Endothelial cell of umbilical vein (primary cell): ENCODE results near the gene C9. TPM values are rescaled to one million over a fixed set of nuclear protein-coding genes. Genes with fewer than 3 reads are reported as not detected.

Source experiments
- BruUV-seq: library from RNA; stranded (reverse); fragments of 400-500 nt; replicated peaks from 2 replicates; lab custom pipeline; 2021; lab: Mats Ljungman, UMichigan
- CTCF ChIA-PET: fragments of 300-600, 350-600 bp; sonication (Branson Sonifier 250); formaldehyde crosslinking; loops from one replicate; lab custom pipeline; 2021; ENCODE audit warnings: antibody characterized with exemption, inconsistent platforms; lab: Charles Lee
- POLR2A ChIA-PET: fragments of 300-600, 350-600 bp; sonication (Branson Sonifier 250); formaldehyde crosslinking; loops from one replicate; lab custom pipeline; 2021; ENCODE audit warnings: antibody characterized with exemption, inconsistent platforms; lab: Charles Lee
- DNase-seq: peaks from one replicate; pipeline ENCODE4 v3.0.0-alpha.2; 2011; ENCODE audit warnings: low read depth, low spot score
- FAIRE-seq: peaks from 2 replicates; lab custom pipeline; 2011; peaks lifted over from hg19 to GRCh38; lab: Jason Lieb, UNC
- H2AFZ ChIP-seq: 2 replicates; pipeline ENCODE4 v1.6.0; 2012; ENCODE audit warnings: low read depth, low read length, control low read depth, inconsistent platforms
- H3K27ac ChIP-seq: 2 replicates; pipeline ENCODE4 v1.5.1; 2011; ENCODE audit warnings: low read depth, mild to moderate bottlenecking, control low read depth, low read length, moderate library complexity; ENCODE audit not compliant: insufficient read depth
- H3K27me3 ChIP-seq, 2 experiments: 2 replicates each; pipeline versions ENCODE4 v1.6.0 to v1.6.1; 2011; ENCODE audit warnings: low read length in 2 of 2, mixed read lengths in 1 of 2; ENCODE audit not compliant: control insufficient read depth in 2 of 2, insufficient read depth in 2 of 2
- H3K36me3 ChIP-seq, 2 experiments: 2 replicates in 1 of 2; 3 replicates in 1 of 2; pipeline ENCODE4 v1.5.1; 2011; ENCODE audit warnings: low read length in 2 of 2, mild to moderate bottlenecking in 1 of 2, moderate library complexity in 1 of 2; ENCODE audit not compliant: control insufficient read depth in 2 of 2, insufficient read depth in 2 of 2; ENCODE audit errors: extremely low read depth in 1 of 2
- H3K4me1 ChIP-seq: 3 replicates; pipeline ENCODE4 v1.5.1; 2011; ENCODE audit warnings: mild to moderate bottlenecking, low read length; ENCODE audit not compliant: control insufficient read depth, insufficient read depth; ENCODE audit errors: extremely low read depth
- H3K4me2 ChIP-seq: 2 replicates; pipeline ENCODE4 v1.6.1; 2011; ENCODE audit warnings: low read length, control low read depth, mixed read lengths; ENCODE audit not compliant: insufficient read depth
- H3K4me3 ChIP-seq, 3 experiments: fragments of 200-600 bp in 1 of 3; sonication (generic), shearing (Covaris generic) in 1 of 3; replicated peaks in 1 of 3; 2 replicates each; pipeline ENCODE4 v1.5.1; 2011 to 2016; ENCODE audit warnings: control low read depth in 3 of 3, low read length in 3 of 3, mild to moderate bottlenecking in 2 of 3, inconsistent platforms in 1 of 3, low read depth in 1 of 3, moderate library complexity in 1 of 3; ENCODE audit not compliant: insufficient read depth in 1 of 3
- H3K79me2 ChIP-seq: 2 replicates; pipeline ENCODE4 v1.6.0; 2012; ENCODE audit warnings: low read length, inconsistent platforms; ENCODE audit not compliant: control insufficient read depth, insufficient read depth
- H3K9ac ChIP-seq: replicated peaks from 2 replicates; pipeline ENCODE3; 2011; ENCODE audit warnings: low read length, control low read depth; ENCODE audit not compliant: insufficient read depth; ENCODE audit errors: extremely low read depth
- H3K9me1 ChIP-seq: replicated peaks from 3 replicates; pipeline ENCODE4 v1.6.0; 2011; ENCODE audit warnings: mild to moderate bottlenecking, low read length; ENCODE audit not compliant: control insufficient read depth, insufficient read depth; ENCODE audit errors: extremely low read depth
- H3K9me3 ChIP-seq: replicated peaks from 2 replicates; pipeline ENCODE4 v1.5.1; 2012; ENCODE audit warnings: low read length, inconsistent platforms; ENCODE audit not compliant: control insufficient read depth, insufficient read depth
- H4K20me1 ChIP-seq: replicated peaks from 2 replicates; pipeline ENCODE3; 2011; ENCODE audit warnings: mild to moderate bottlenecking, low read length; ENCODE audit not compliant: control insufficient read depth, insufficient read depth; ENCODE audit errors: extremely low read depth
- GATA2 ChIP-seq: IDR thresholded peaks from 2 replicates; pipeline ENCODE4 v1.7.0; 2011; ENCODE audit warnings: low read depth, mild to moderate bottlenecking, moderate library complexity, mixed read lengths, low read length; ENCODE audit not compliant: insufficient read length, insufficient read depth
- JUN ChIP-seq: IDR thresholded peaks from 2 replicates; pipeline ENCODE4 v1.6.1; 2011; ENCODE audit warnings: borderline replicate concordance, low read depth; ENCODE audit not compliant: insufficient read length, insufficient read depth
- POLR2A ChIP-seq: IDR thresholded peaks from 2 replicates; pipeline ENCODE4 v1.6.1; 2012; ENCODE audit warnings: low read depth, mild to moderate bottlenecking, control low read depth, low read length
- POLR2AphosphoS5 ChIP-seq: IDR thresholded peaks from 2 replicates; pipeline ENCODE4 v1.6.1; 2012; ENCODE audit warnings: low read depth, mild to moderate bottlenecking, control low read depth, low read length, moderate library complexity; ENCODE audit not compliant: insufficient read depth
- dilution Hi-C: fragments of 300-500 bp; cut with MboI; formaldehyde crosslinking; loops from one replicate; pipeline ENCODE4 v1.15.0; 2019; ENCODE audit warnings: low sequenced_read_pairs; ENCODE audit not compliant: extremely low pct_ligation_motif_present
- intact Hi-C: fragments of 100-400 bp; cut with micrococcal nuclease; formaldehyde crosslinking; loops from one replicate; pipeline ENCODE4 v1.10.0; 2022
- polyA plus RNA-seq, 4 experiments: library from polyadenylated mRNA; depleted of rRNA in 3 of 4; stranded (reverse) in 3 of 4; unstranded in 1 of 4; fragments of >200 nt; gene quantifications; 2 replicates each; pipeline versions ENCODE4 v1.2.1 to v1.2.3, GENCODE V29; 2011 to 2012; ENCODE audit warnings: missing spikeins in 1 of 4
- total RNA-seq: library from RNA; stranded (reverse); gene quantifications from 2 replicates; pipeline ENCODE4 v1.2.3, GENCODE V29; 2021
- TF ChIP-seq, protein P1 (sequence below), 2 donors: IDR thresholded peaks; 1 replicate in 1 of 2; 2 replicates in 1 of 2; pipeline ENCODE4 v1.5.1; 2011; ENCODE audit warnings: low read length in 2 of 2, mild to moderate bottlenecking in 2 of 2, moderate library complexity in 2 of 2, control low read depth in 1 of 2, inconsistent platforms in 1 of 2, low read depth in 1 of 2; ENCODE audit not compliant: insufficient read depth in 1 of 2; ENCODE audit errors: extremely low read depth in 1 of 2
- TF ChIP-seq, protein P2 (sequence below): IDR thresholded peaks from 2 replicates; pipeline ENCODE4 v1.6.1; 2011; ENCODE audit not compliant: insufficient read depth, insufficient read length

Gene C9
- total and polyA plus RNA-seq, 2 donors (not counting 3 experiments of a cell fraction or from before 2014, with no cell fraction given): 0.33 TPM; not detected in 1

DNA sequence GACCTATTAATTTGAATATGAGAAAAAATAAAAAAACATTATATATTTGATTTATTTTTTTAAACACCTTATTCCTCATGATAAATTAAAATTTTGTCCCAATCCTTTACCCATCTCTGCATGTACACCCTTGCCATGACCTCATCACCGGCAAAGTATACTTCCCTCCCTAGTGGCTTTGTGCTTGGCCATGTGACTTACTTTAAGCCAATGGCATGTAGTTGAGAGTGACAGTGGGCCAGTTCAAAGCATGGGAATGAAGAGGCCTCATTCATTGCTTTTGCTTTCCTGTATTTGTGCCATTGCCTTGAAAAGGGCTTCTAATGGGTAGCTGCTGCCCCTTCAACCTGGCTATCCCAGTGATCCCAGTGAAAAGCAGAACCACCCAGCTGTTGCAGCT, 31.2 kb downstream of the C9 start:
- intact Hi-C loops (no loop called here), dilution Hi-C loops (no loop called here)
- H3K36me3 ChIP-seq: no peaks in the 10 kb centered on the region
- no TSS peak for BruUV-seq
- no peak overlapping the region for H3K4me3 ChIP-seq
- no peaks in the 10 kb centered on the region for H3K4me1 ChIP-seq
- H3K27me3 ChIP-seq: no peaks in the 10 kb centered on the region
- H4K20me1 ChIP-seq: no peaks in the 10 kb centered on the region
- no peak overlapping the region for H2AFZ ChIP-seq
- TF ChIP-seq JUN: no peak
- no peak for TF ChIP-seq GATA2
- TF ChIP-seq POLR2A: no peak
- TF ChIP-seq, protein P1, sequence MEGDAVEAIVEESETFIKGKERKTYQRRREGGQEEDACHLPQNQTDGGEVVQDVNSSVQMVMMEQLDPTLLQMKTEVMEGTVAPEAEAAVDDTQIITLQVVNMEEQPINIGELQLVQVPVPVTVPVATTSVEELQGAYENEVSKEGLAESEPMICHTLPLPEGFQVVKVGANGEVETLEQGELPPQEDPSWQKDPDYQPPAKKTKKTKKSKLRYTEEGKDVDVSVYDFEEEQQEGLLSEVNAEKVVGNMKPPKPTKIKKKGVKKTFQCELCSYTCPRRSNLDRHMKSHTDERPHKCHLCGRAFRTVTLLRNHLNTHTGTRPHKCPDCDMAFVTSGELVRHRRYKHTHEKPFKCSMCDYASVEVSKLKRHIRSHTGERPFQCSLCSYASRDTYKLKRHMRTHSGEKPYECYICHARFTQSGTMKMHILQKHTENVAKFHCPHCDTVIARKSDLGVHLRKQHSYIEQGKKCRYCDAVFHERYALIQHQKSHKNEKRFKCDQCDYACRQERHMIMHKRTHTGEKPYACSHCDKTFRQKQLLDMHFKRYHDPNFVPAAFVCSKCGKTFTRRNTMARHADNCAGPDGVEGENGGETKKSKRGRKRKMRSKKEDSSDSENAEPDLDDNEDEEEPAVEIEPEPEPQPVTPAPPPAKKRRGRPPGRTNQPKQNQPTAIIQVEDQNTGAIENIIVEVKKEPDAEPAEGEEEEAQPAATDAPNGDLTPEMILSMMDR (IDR thresholded peaks at IDR 0.05; ENCODE audit: extremely low read depth in 1 of 2, insufficient read depth in 1 of 2, low read depth in 1 of 2, low read length in 2 of 2): no peak
- no peak for TF ChIP-seq POLR2AphosphoS5
- TF ChIP-seq, protein P2, sequence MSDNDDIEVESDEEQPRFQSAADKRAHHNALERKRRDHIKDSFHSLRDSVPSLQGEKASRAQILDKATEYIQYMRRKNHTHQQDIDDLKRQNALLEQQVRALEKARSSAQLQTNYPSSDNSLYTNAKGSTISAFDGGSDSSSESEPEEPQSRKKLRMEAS: no peak
- CTCF ChIA-PET: no interaction called here
- POLR2A ChIA-PET: no interaction called here
- H3K27ac ChIP-seq: no peak overlapping the region
- no peaks in the 10 kb centered on the region for H3K9me3 ChIP-seq
- no peak overlapping the region for H3K4me2 ChIP-seq
- no peaks in the 10 kb centered on the region for H3K79me2 ChIP-seq
- no peaks in the 10 kb centered on the region for H3K9me1 ChIP-seq
- FAIRE-seq: no peak
- no peak for DNase-seq
- H3K9ac ChIP-seq: no peak overlapping the region
